SK-N-SH (cell line): ENCODE results near the gene GALNS.

Experiments used
- POLR2AphosphoS5 ChIP-seq: IDR thresholded peaks from 2 replicates; pipeline ENCODE4 v1.6.1; 2012; ENCODE audit warnings: low read depth, low read length
- RCOR1 ChIP-seq: fragments of 150-350 bp; IDR thresholded peaks from 2 replicates; pipeline ENCODE4 v1.6.1; 2017; ENCODE audit warnings: antibody characterized with exemption, low read length
- SMC3 ChIP-seq: IDR thresholded peaks from 2 replicates; pipeline ENCODE4 v1.6.1; 2012; ENCODE audit warnings: low read depth, low read length, improper control_type of control experiment
- TF ChIP-seq, protein P1 (sequence below): IDR thresholded peaks from 2 replicates; pipeline ENCODE4 v1.6.1; 2012; ENCODE audit warnings: mild to moderate bottlenecking, low read depth, low read length, moderate library complexity

DNA sequence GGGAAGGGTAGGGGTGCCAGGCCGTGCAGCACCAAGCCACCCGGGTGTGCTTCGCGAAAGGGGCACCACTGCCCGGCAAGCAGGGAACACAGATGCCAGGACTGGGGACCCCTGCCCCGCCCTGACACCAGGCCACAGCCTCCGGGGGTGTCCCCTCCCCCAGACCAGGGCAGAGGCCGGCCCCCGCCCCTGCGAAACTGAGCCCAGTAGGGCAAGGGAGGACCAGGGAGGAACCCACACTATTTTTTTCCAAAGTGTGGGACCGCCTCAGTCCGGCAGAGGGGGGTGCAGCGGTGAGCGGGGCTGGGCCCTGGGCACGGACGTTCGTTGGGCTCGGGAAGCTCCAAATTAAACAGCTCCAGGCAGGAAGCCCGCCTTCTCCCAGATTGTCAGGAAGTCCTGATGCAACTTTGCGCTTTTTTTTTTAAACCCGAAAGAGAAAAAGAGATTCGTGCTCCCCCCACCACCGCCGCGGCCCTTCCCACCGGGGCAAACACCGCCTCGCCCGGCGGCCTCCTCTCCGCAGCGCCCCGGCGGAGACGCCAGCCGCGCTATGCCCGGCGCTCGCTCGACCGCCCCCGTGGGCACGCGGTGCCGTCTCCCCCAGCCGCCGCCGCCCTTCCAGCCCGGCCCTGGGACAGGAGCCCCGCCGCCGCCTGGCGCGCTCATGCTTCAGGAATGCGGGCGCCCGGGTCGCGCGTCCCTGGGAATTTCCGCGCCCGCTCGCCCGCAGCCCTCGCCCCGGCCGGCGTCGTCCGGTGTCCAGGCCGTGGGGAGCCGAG is 72.5 kb downstream of the GALNS start:
- TF ChIP-seq, protein P1, sequence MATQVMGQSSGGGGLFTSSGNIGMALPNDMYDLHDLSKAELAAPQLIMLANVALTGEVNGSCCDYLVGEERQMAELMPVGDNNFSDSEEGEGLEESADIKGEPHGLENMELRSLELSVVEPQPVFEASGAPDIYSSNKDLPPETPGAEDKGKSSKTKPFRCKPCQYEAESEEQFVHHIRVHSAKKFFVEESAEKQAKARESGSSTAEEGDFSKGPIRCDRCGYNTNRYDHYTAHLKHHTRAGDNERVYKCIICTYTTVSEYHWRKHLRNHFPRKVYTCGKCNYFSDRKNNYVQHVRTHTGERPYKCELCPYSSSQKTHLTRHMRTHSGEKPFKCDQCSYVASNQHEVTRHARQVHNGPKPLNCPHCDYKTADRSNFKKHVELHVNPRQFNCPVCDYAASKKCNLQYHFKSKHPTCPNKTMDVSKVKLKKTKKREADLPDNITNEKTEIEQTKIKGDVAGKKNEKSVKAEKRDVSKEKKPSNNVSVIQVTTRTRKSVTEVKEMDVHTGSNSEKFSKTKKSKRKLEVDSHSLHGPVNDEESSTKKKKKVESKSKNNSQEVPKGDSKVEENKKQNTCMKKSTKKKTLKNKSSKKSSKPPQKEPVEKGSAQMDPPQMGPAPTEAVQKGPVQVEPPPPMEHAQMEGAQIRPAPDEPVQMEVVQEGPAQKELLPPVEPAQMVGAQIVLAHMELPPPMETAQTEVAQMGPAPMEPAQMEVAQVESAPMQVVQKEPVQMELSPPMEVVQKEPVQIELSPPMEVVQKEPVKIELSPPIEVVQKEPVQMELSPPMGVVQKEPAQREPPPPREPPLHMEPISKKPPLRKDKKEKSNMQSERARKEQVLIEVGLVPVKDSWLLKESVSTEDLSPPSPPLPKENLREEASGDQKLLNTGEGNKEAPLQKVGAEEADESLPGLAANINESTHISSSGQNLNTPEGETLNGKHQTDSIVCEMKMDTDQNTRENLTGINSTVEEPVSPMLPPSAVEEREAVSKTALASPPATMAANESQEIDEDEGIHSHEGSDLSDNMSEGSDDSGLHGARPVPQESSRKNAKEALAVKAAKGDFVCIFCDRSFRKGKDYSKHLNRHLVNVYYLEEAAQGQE, result no peak
- no peak for TF ChIP-seq POLR2AphosphoS5
- TF ChIP-seq RCOR1, result no peak
- no peak for TF ChIP-seq SMC3
